Fibroblast of lung (primary cell): ENCODE results near the gene HDAC4. TPM values are rescaled to one million over a fixed set of nuclear protein-coding genes. Genes with fewer than 3 reads are reported as not detected.

Experiments used
- DNase-seq, 2 donors: peaks; one replicate each; pipeline versions ENCODE4 v3.0.0 to v3.0.0-alpha.2; 2010; ENCODE audit warnings: low read depth in 2 of 2
- H2AFZ ChIP-seq: 2 replicates; pipeline ENCODE4 v1.5.1; 2012; ENCODE audit warnings: low read length, control low read depth, inconsistent platforms
- H3K27ac ChIP-seq: 2 replicates; pipeline ENCODE4 v1.5.1; 2011; ENCODE audit warnings: low read length, control low read depth; ENCODE audit not compliant: insufficient read depth
- H3K27me3 ChIP-seq: 2 replicates; pipeline ENCODE4 v1.5.1; 2011; ENCODE audit warnings: mild to moderate bottlenecking, low read length; ENCODE audit not compliant: control insufficient read depth, insufficient read depth
- H3K36me3 ChIP-seq: 2 replicates; pipeline ENCODE4 v1.5.1; 2011; ENCODE audit warnings: low read length; ENCODE audit not compliant: control insufficient read depth, insufficient read depth
- H3K4me1 ChIP-seq: 2 replicates; pipeline ENCODE4 v1.5.1; 2011; ENCODE audit warnings: low read length; ENCODE audit not compliant: control insufficient read depth, insufficient read depth; ENCODE audit errors: extremely low read depth
- H3K4me2 ChIP-seq: 2 replicates; pipeline ENCODE4 v1.5.1; 2011; ENCODE audit warnings: low read length, control low read depth; ENCODE audit not compliant: insufficient read depth; ENCODE audit errors: extremely low read depth
- H3K4me3 ChIP-seq, 4 experiments: fragments of 200-600 bp in 1 of 4; sonication (generic) in 1 of 4; replicated peaks in 1 of 4; 2 replicates each; pipeline ENCODE4 v1.5.1; 2011 to 2016; ENCODE audit warnings: low read length in 4 of 4, low read depth in 3 of 4, mild to moderate bottlenecking in 3 of 4, control low read depth in 2 of 4, inconsistent platforms in 1 of 4, mixed read lengths in 1 of 4; ENCODE audit not compliant: insufficient read depth in 1 of 4; ENCODE audit errors: control extremely low read depth in 1 of 4
- H3K79me2 ChIP-seq: 2 replicates; pipeline ENCODE4 v1.5.1; 2012; ENCODE audit warnings: mild to moderate bottlenecking, low read length, inconsistent platforms; ENCODE audit not compliant: control insufficient read depth, insufficient read depth
- H3K9ac ChIP-seq: 2 replicates; pipeline ENCODE4 v1.5.1; 2011; ENCODE audit warnings: mild to moderate bottlenecking, low read length, control low read depth; ENCODE audit not compliant: insufficient read depth
- H3K9me3 ChIP-seq: 2 replicates; pipeline ENCODE4 v1.5.1; 2012; ENCODE audit warnings: low read depth, low read length; ENCODE audit not compliant: control insufficient read depth, insufficient read depth
- H4K20me1 ChIP-seq: 2 replicates; pipeline ENCODE4 v1.5.1; 2011; ENCODE audit warnings: low read length; ENCODE audit not compliant: control insufficient read depth, insufficient read depth; ENCODE audit errors: extremely low read depth
- EZH2 ChIP-seq: IDR thresholded peaks from 2 replicates; pipeline ENCODE4 v1.5.1; 2012; ENCODE audit warnings: low read length, control low read depth, mild to moderate bottlenecking; ENCODE audit errors: missing control alignments
- polyA plus RNA-seq, 2 donors: library from polyadenylated mRNA; depleted of rRNA in 1 of 2; stranded (reverse) in 1 of 2; unstranded in 1 of 2; fragments of >200 nt; gene quantifications; 2 replicates each; pipeline ENCODE4 v1.2.1, GENCODE V29; 2011 to 2012; ENCODE audit warnings: missing spikeins in 1 of 2
- total RNA-seq: library from RNA; depleted of rRNA; stranded (reverse); fragments of >200 nt; gene quantifications from 2 replicates; pipeline ENCODE4 v1.2.1, GENCODE V29; 2014
- TF ChIP-seq, protein P1 (sequence below), 2 donors: IDR thresholded peaks in 1 of 2; conservative IDR thresholded peaks in 1 of 2; 1 replicate in 1 of 2; 2 replicates in 1 of 2; pipeline ENCODE4 v1.5.1; 2011 to 2012; ENCODE audit warnings: low read length in 2 of 2, control low read depth in 1 of 2, inconsistent platforms in 1 of 2, low read depth in 1 of 2, mild to moderate bottlenecking in 1 of 2

HDAC4 gene
- total and polyA plus RNA-seq, 2 donors (not counting 1 experiment from before 2014, with no cell fraction given): 7.4 to 19.8 TPM

DNA sequence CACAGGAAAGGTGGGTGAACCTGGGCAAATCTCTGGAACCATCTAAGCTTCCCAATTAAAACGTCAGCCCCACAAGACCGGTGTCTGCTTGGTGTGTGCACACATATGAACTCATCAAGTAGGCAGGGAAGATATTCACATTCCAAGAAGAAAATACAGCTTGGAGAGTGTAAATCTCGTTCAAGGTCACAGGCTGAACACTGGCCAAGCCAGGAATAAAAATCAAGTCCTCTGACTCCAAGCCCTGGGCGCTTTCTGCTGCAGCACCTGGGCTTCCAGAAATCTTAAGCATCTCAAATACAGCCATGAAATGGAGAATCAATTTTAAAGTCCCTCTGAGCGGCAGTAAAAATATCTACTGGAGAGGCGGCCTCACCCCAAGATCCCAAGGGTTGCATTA is 402.0 kb downstream of the HDAC4 start:
- Histone ChIP-seq H3K4me1 (peaks cover 6% of the 10 kb centered on the region), H3K9me3 (no peaks in the 10 kb centered on the region), H3K9ac (no peak overlapping the region), H3K79me2 (no peaks in the 10 kb centered on the region), H3K4me3 (no peak overlapping the region), H2AFZ (no peak overlapping the region), H3K4me2 (no peak overlapping the region), H3K36me3 (no peaks in the 10 kb centered on the region), H3K27me3 (no peaks in the 10 kb centered on the region), H3K27ac (no peak overlapping the region), H4K20me1 (no peaks in the 10 kb centered on the region)
- DNase-seq: no peak
- TF ChIP-seq, protein P1, sequence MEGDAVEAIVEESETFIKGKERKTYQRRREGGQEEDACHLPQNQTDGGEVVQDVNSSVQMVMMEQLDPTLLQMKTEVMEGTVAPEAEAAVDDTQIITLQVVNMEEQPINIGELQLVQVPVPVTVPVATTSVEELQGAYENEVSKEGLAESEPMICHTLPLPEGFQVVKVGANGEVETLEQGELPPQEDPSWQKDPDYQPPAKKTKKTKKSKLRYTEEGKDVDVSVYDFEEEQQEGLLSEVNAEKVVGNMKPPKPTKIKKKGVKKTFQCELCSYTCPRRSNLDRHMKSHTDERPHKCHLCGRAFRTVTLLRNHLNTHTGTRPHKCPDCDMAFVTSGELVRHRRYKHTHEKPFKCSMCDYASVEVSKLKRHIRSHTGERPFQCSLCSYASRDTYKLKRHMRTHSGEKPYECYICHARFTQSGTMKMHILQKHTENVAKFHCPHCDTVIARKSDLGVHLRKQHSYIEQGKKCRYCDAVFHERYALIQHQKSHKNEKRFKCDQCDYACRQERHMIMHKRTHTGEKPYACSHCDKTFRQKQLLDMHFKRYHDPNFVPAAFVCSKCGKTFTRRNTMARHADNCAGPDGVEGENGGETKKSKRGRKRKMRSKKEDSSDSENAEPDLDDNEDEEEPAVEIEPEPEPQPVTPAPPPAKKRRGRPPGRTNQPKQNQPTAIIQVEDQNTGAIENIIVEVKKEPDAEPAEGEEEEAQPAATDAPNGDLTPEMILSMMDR (conservative IDR thresholded peaks at IDR 0.05 in 1 of 2, IDR thresholded peaks at IDR 0.05 in 1 of 2; ENCODE audit: low read depth in 1 of 2, low read length in 2 of 2): no peak
- no peak for TF ChIP-seq EZH2
